Measurements from ENCODE around the gene MTUS2.

MTUS2 gene

DNA sequence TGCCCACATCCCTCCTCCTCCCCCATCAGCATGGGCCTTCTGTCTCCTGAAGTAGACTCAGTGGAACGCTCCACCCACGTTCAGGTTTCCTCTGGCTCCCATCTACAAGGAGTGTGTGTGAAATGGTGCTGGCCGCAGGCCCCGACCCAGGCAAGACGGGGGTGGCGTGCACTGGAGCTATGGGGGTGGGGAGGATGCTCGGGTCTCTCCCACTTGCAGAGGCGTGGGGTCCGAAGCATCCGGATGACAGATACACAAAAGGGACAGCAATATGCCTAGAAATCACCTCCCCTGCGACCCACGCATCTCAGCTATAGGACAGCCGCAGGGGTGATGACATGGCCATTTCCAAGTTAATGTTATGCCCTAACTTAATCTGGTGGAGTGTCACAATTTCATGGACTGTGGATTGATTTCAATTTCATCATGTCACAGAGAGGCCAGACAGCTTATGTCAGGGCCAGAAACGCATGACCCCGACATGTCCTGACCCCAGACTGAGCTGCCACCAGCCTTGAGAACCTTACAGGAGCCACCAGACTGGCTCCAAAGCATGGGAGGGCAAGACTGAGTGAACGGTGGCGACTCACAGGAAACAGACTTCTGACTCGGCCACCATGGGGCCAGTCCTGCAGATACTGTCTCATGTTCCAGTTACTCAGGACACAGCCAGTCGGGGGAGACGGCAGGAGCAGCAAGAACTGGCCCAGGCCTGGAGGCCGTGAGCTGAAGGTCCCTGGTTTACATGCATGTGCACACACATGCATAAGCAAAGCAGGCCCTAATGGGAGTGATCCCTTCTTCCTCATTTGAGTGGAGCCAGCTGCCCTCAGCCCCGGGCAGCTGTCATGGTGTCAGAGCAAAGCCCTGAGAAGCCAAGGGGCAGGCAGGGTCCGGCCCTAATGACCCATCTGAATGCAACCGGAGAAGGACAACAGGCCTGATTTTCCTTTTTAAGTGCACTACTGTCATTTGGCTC is 693.2 kb downstream of the MTUS2 start:
- no peak for DNase-seq

DNA sequence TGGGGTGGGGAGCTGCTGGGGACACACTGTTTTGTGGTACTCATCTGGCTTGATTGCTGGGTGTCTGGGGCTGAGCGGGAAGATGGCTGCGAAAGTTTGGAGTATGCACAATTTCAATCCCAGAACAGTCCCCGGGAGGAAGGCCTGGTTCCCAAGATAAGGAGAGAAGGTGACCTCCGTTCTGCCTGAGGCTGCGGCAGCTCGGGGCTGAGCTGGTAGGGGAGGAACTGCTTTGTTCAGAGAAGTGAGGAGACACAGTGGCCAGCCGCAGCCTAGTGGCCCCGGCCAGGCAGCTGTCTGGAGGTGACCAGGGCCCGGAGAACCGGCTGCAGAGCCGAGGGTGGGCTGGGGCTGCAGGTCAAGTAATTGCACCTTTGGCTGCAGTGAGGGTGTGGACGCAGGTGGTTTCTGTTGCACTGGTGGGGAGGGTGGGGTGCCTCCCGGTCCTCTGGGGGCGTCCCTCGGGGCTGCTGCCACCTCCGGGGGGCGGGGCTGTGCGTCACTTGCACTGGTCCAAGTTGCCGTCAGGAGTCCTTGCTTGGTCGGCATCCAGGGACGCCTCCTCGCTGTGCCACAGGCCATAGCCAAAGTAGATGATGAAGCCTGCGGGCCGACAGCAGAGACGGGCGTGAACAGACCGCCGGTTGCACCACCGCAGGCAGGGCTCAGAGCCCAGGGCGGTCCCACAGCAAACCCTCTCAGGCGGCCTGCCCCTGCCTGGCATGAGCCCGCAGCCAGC is 694.0 kb downstream of the MTUS2 start:
- no peak for DNase-seq

DNA sequence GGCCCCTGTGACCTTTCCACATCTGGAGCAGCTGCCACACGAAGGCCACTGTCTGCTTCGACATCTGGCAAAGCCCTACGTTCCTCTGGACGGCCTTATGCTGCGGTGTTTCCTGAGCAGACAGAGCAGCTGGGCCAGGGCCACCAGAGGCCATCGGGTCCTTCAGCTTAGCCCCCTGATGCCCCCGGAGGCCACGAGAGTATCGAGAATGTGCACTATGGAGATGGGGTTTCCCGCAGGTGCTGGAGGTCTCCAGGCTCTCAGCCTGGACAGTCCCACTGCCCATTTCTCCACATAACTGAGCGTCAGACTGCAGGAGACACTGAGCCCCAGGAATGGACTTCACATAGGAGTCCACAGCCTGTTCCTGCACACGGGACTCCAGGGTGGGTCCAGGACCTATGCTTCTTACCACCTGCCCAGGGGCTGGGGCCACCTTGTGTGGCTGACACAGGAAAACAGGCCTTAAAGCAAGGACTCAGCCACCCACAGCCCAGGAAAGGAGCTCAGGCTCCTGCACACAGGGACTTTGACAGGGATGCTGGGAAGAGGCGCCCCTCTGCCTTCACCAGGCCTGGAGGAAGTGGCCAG is 694.7 kb downstream of the MTUS2 start:
- DNase-seq = no peak

DNA sequence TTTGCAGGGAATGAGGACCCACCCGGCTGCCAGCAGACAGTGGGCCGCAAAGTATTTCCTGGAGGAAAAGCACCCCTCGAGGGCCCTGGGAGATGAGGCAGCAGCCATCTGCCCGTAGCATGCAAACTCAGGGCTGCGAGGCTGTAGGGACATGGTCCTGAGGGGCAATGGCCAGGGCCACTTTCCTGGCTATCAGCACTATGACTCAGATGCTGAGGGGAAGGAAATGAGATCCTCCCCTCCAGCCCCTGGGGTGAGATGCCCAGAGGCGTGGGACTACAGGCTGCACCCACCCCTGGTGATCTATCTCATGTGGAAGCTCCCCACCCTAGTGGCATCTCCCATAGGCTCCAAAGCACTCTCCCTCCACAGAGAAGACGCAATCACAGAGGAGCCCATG is 695.2 kb downstream of the MTUS2 start:
- DNase-seq = no peak

DNA sequence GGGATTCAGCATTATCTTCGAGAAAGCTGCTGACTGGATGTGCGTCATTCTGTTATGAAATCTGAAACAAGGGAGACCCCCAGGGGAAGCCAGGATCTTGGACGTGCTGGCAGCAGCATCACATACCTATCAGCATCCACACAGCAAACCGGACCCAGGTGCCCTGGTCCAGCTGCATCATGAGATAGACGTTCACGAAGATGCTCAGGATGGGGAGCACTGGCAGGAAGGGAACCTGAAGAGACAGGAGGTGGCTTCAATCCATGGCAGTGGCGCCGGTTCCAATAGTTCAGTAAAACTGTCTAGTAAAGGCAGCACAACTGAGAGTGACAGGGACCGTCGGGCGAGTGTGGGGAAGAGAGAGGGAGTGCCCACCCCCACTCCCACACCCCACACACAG is 695.9 kb downstream of the MTUS2 start:
- DNase-seq = no peak

DNA sequence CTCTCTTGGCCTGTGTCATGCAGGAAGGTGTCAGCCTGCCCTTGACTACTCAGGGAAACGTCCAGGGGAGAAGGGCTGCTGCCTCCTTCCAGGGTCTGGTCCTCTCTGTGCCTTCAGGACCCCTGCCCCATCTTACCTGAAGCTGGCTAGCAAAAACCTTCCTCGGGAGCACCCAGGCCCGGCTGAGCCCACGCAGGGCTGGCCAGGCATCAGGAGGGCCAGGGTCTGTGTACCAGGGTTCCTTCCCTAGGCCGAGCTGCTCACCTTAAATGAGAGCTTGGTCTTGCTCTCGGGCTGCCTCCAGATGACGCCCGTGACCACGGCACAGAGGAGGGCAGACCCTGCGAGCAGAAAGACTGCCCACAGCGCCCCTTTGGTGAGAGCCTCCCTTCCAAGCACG is 696.7 kb downstream of the MTUS2 start:
- DNase-seq = no peak

DNA sequence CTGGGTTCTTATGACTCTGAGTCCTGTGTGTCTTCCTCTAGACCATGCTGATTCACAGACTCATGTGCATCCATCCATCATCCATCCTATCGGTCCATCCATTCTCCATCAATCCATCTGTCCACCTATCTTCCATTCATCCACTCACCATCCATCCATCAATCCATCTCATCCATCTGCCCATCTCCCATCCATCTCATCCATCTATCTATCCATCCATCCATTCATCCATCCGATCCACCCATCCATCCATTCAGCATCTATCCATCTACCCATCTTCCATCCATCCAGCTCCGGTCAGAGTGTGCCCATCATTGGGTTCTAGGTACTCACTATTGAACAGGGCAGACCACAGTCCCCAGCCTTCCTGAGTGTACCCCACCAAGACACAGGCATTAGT is 699.8 kb downstream of the MTUS2 start:
- DNase-seq = no peak

DNA sequence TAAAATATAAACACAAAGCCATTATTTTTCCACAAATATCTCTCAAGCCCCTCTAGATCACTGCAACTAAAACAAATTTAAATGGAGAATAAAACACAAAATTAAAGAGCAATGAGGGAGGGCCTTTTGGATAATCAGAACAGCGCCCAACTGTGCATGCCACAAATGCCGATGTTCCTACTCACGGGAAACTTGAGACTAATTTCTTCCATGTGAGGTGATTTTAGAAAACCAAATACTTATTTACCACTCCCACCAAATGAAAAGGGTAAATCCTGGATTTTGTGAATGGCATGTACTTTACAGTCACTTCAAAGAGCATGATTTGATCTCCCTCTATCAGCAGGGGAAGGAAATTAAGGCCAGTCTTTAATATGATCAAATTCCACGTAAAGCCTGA is 700.5 kb downstream of the MTUS2 start:
- no peak for DNase-seq

DNA sequence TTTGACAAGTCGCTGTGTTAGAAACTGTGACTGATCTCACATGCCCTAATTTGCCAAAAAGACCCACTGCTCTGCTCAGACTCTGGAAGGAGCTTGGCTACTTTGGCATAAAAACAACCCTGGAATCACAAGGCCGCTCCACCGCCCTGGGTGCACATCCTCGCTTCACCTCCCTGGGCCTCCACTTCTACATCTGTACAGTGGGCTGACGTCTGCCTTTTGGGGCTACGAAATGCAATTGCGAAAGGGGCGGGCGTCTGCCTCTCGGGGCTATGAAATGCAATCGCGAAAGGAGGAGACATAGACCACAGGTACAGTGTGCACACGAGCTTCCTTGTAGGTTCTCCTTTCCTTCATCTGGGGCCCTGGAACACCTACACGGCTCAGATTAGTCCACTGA is 701.2 kb downstream of the MTUS2 start:
- DNase-seq = no peak

DNA sequence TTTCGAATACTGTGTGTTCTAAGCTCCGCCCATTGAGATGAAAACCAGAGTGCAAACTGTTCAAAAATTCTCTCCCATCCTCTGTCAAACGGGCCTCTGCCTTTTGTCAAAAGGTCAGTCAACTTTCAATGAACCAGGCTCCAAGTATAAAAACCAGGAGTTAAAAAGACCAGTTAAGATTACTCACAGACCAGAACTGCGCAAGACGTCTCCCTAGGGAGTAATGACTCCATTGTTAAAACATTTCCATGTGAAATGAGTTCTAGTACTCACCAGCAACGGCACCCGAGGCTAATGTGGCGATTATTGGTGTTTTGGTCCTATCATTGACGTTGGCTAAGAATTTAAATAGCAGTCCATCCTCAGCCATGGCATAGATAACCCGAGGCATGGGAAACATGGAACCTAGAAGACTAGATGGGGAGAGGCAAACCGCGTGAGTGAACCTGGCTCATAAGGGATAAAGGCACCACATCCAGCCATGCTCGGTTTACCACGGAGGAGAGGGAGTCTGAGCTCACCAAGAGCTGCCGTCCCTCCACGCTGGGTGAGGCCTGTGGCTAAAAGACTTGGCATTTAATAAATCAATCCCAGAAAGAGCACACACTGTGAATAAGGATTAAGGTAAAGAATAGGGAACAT is 702.0 kb downstream of the MTUS2 start:
- DNase-seq = no peak

DNA sequence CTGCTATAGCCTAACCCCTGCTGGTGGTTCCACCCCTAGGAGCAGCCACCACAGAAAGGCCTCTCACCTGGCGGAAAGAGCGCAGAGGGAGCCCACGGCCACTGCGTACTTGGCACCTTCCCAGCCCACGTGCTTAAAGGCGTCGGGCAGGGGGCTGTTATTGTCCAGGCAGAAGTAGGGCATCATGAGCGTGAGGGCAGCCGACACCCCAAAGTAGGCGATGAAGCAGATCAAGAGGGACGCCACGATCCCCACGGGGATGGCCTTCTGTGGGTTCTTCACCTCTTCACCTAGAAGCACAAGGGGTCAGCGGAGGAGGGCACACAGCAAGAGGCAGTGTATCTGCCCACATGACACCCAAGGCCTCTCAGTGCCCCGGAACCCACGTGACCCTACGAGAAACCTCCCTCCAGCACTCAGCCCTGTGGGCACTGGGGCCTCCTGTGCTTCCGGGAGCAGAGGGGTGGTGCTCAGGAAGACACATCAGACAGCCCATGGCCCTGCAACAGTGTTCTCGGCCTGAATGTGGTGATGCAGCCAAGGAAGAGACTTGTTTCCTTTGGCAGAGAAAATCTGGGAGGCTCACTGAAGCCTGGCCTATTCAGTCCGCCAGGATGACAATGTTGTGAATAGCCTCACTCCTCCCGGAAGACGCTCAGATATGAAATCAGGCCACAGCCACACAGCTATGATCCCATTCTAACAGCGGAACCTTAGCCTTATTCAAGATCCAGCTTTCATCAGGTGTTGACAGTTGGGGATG is 703.2 kb downstream of the MTUS2 start:
- DNase-seq = no peak

DNA sequence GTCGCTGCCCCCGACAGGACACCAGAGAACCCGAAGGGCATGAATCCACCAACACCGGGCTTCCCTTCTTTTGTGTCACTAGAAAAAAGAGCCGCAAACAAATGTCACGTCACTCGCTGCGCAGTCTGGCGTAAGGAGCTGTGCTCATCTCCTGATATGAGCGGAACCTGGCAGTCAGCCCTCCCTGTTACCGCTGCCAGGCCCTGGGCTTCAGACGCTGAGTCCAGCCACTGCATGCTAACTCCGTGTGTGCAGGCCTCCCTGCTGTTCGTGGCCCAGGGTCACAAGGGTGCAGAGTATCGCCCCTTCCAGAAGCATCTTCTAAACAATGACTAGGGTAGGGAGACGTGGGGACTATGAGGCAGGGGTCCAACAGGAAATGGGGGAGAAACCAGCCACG is 704.0 kb downstream of the MTUS2 start:
- no peak for DNase-seq

DNA sequence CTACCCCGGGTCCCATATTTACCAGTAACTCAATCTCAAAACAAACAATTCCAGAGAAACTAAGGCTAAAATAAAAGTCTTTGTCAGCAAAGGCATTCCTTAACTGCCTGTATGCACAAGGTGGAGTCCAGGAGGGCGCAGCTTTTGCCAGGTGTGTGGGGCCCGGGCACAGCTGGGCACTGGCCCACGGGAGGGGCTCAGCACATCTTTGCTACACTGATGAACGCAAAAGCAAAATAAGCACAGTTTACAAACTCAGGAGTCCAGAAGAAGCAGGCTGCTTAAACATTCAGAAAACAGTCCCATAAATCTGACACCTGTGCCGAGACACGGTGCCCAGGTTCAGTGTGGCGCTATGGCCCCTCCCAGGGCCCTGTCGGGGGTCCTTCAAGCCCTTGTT is 704.5 kb downstream of the MTUS2 start:
- DNase-seq = no peak

DNA sequence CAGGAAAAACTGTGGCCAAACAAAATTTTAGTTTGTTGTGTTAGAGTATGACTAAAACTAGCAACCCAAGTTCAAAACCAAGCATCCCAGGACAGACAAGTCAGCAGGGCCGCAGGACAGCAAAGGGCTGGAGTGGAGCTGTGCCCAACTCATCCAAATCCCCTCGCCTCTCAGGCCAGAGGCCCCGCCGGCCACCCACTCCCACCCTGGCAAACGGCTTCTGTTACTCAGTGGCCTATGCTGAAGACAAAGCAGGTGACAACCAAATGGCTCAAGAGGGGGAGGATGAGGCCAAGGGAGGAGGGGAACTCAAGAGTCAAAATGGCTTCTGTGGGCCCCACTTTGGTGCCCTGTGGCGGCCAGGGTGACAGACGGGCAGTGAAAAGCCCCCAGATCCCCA is 705.6 kb downstream of the MTUS2 start:
- no peak for DNase-seq

DNA sequence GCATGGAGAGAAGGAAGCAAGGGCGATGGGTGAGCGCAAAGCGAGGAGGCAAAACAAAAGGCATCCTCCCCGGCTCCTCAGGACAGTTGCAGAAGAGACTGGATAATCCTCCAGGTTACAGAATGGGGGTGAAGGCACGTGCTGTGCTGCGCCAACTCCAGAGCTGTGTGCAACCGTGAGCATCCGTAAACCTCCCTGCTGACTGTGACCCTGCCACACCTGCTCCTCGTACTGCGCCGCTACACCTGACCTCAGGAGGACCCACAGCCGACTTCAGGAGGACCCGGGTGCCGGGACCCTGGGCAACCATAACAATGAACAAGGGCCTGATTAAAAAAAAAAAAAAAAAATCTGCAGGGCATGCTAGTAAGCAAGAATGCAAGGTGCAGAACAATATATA is 706.6 kb downstream of the MTUS2 start:
- no peak for DNase-seq

DNA sequence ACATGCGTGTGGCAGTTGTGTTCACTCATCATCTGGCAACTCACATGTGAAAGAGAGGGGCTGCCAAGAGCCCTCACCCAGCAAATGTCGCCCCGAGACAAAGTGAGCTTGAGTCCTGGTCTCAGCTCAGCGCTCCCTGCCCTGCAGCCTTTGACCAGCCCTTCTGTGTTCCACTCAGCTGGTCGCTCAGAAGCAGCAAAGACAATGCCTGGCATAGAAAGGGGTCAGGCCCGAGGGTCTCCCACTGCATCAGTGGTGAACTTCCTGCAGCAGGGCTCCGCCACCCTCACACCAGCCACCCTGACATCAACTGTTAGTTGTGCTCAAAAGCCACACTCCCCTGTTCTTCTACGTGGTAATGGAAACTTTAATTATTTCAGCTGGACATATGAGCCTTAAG is 707.4 kb downstream of the MTUS2 start:
- DNase-seq = no peak

DNA sequence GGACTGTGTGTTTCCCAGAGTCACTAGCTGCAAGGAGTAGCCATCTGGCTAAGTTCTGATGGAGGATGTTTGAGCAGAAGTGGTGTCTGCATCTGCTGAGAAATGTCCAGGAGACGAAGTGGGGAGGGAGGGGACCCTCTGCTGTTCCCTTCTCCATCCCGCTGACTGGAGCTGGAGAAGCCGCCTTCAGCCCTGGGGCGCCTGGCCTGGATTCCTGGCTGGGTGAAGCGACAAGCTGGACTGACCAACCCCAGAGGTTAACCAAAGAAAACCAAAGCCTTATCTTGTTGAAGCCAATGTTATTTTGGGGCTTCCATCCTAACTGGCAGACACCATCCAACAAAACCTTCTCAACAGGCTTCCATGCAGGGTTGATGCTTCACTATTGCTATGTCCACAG is 707.8 kb downstream of the MTUS2 start:
- no peak for DNase-seq

DNA sequence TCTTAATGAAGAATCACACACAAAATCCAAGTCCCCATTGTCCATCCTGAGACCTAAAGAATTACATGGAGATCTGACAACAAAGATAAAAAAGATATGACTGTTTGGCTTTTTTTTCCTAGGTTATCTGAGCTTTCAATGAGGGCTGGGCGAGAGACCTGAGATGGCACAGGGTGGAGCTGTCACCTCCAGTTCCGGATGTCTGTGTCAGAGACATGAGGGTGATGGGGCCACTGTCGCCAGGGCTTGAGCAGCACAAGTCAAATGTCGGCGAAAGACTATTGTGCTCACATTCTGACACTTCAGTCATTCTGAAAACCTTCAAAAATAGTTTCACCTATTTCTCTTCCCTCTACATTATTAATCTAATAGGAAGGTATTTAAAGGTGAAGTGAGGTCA is 709.6 kb downstream of the MTUS2 start:
- DNase-seq = no peak

DNA sequence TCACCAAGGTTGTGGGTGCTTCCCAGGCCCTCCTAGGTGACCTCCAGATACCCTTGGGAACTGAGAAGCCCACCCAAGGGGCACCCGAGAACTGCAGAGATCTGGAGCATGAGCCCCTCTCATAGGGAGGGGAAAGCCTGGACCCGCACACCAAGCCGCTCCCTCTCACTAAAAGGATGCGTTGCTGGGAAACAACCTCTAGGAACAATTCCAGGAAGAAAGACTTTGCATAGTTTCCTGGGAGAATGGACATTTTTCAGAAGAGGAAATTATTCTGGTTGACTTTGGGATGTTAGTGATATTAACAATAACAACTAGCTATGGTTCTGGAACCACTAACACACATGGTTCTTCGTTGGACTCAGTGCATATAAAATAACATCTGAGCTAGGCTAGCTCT is 710.8 kb downstream of the MTUS2 start:
- no peak for DNase-seq

DNA sequence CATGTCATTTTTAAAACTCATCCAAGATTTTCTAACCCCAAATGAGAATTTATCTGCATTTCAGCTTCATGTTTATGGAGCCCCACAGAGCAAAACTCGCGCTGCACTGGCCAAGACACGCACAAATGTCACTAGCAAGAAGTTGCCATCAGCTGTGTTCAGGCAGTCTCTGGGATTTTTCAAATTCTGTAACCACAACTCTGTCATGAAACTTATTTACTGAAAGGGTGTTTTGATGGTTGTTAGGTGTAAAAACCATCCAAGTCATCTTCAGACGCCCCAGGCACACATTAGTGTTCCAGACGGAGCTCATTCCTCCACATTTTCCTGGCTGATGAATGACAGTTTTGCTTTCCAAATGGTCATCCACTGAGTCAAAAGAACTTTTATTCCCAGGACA is 712.0 kb downstream of the MTUS2 start:
- DNase-seq = no peak

DNA sequence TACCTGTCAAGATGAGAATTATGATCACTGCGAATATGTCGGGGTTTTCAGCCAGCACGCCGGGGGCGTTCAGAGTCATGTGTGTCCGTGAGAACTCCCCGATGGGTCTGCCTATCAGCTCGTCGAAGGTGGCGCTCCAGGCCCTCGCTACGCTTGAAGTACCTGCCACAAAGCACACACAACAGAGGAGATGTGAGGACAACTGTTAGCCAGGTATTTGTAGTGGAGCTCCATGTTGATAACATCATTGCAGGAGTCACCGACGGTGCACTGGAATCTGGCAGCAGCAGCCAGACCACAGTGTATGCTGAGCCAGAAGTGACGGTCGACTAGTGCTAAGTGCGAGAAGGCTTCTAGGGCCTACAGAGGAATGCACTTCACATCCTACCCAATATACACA is 712.7 kb downstream of the MTUS2 start:
- no peak for DNase-seq

DNA sequence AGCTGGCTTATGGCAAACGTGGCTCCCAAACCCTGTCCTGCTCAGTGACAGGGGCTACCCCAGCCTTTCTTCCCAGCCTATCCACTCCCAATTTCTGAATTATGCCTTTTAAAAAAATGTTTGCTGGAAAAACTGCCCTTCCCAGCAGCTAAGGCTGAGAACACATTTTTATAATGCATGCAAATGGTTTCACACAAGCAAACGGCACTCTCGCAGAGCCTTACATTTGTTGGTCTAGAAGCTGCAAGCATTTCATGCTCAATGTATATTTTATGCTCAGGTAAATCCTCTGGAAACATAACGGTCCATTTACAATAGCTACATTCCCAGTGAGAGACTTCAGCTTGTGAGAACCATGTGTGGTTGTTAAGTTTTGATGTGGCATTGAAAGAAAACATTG is 713.9 kb downstream of the MTUS2 start:
- no peak for DNase-seq
